GM23338 (cell line): ENCODE measurements around the gene FAM120A.

Experiments
- CREB1 ChIP-seq: fragments of 250-450 bp; sonication (Bioruptor Pico); IDR thresholded peaks from 2 replicates; pipeline ENCODE4 v1.5.0; 2020; ENCODE audit warnings: low read depth, mild to moderate bottlenecking, moderate library complexity
- EZH2 ChIP-seq: fragments of 200-600 bp; sonication (generic); IDR thresholded peaks from one replicate; pipeline ENCODE4 v1.8.0; 2017; ENCODE audit warnings: antibody characterized with exemption, mild to moderate bottlenecking, low read depth; ENCODE audit not compliant: unreplicated experiment
- EZH2phosphoT487 ChIP-seq: fragments of 200-600 bp; sonication (generic); IDR thresholded peaks from one replicate; pipeline ENCODE4 v1.8.1; 2018; ENCODE audit warnings: antibody characterized with exemption; ENCODE audit not compliant: unreplicated experiment
- JUNB ChIP-seq: IDR thresholded peaks from one replicate; pipeline ENCODE4 v1.6.1; 2016; ENCODE audit warnings: antibody characterized with exemption; ENCODE audit not compliant: unreplicated experiment
- POLR2AphosphoS5 ChIP-seq: IDR thresholded peaks from 2 replicates; pipeline ENCODE4 v1.6.1; 2016; ENCODE audit warnings: antibody characterized with exemption, low read depth
- STAT1 ChIP-seq: IDR thresholded peaks from one replicate; pipeline ENCODE4 v1.6.1; 2016; ENCODE audit warnings: antibody characterized with exemption; ENCODE audit not compliant: unreplicated experiment
- TF ChIP-seq, protein P1 (sequence below), 2 experiments: fragments of 200-600 bp in 1 of 2; sonication (generic) in 1 of 2; conservative IDR thresholded peaks; 2 replicates each; pipeline versions ENCODE4 v1.5.1 to v1.6.1; 2016 to 2017; ENCODE audit warnings: antibody characterized with exemption in 2 of 2, low read depth in 2 of 2, mild to moderate bottlenecking in 2 of 2, moderate library complexity in 1 of 2
- TF ChIP-seq, protein P2 (sequence below): IDR thresholded peaks from 2 replicates; pipeline ENCODE4 v1.6.1; 2016; ENCODE audit warnings: antibody characterized with exemption
- TF ChIP-seq, protein P3 (sequence below): IDR thresholded peaks from one replicate; pipeline ENCODE4 v1.6.1; 2018; ENCODE audit warnings: antibody characterized with exemption; ENCODE audit not compliant: unreplicated experiment
- TF ChIP-seq, protein P4 (sequence below): fragments of 250-450 bp; sonication (Bioruptor Pico); IDR thresholded peaks from 2 replicates; pipeline ENCODE4 v1.5.0; 2020; ENCODE audit warnings: mild to moderate bottlenecking, moderate library complexity

DNA sequence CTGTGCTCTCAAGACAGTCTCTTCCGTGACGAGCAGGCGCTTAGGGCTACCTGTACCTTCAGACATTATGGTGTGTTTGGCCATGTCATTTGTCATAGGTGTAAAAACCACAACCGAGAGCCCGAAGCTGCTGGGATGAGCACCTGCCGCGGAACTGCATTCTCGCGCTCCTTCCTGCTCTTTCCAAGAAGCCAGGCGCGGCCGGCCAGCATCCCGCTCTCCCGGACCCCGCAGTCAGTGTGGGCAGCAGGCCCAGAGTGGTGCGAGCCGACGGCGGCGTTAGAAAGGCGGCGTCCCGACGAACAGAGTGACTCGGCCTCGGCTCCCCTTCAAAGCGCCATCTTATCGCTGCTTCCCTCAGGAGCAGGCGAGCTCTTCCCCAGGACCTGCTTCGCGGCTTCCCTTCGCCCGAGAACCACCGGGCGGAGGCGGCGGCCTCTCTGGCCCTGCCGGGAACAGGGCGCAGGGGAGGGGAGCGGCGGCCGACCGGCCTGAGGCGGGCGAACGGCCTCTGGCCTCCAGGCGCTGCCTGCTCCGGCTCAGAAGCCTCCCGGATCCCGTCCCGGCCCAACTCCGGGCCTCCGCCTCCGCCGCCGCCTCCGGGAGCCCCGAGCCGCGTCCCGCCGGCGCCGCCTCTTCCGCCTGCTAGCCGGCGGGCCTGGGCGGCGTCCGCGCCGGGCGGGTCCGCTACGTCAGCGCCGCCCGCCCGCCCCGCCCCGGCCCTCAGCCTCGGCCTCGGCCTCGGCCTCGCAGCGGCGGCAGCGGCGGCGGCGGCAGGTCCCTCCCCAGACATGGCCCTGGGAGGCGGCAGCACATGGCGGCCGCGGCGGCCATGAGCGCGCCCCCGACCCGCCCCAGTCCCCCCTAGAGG, at the start of gene FAM120A:
- TF ChIP-seq, protein P1, sequence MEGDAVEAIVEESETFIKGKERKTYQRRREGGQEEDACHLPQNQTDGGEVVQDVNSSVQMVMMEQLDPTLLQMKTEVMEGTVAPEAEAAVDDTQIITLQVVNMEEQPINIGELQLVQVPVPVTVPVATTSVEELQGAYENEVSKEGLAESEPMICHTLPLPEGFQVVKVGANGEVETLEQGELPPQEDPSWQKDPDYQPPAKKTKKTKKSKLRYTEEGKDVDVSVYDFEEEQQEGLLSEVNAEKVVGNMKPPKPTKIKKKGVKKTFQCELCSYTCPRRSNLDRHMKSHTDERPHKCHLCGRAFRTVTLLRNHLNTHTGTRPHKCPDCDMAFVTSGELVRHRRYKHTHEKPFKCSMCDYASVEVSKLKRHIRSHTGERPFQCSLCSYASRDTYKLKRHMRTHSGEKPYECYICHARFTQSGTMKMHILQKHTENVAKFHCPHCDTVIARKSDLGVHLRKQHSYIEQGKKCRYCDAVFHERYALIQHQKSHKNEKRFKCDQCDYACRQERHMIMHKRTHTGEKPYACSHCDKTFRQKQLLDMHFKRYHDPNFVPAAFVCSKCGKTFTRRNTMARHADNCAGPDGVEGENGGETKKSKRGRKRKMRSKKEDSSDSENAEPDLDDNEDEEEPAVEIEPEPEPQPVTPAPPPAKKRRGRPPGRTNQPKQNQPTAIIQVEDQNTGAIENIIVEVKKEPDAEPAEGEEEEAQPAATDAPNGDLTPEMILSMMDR (conservative IDR thresholded peaks at IDR 0.05; ENCODE audit: low read depth in 2 of 2): no peak
- no peak for TF ChIP-seq EZH2
- TF ChIP-seq JUNB: no peak
- TF ChIP-seq POLR2AphosphoS5: peak; percentile 49
- no peak for TF ChIP-seq EZH2phosphoT487
- TF ChIP-seq, protein P2, sequence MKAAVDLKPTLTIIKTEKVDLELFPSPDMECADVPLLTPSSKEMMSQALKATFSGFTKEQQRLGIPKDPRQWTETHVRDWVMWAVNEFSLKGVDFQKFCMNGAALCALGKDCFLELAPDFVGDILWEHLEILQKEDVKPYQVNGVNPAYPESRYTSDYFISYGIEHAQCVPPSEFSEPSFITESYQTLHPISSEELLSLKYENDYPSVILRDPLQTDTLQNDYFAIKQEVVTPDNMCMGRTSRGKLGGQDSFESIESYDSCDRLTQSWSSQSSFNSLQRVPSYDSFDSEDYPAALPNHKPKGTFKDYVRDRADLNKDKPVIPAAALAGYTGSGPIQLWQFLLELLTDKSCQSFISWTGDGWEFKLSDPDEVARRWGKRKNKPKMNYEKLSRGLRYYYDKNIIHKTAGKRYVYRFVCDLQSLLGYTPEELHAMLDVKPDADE: 0 out of 2 replicates have a peak, but pooled peaks have one; percentile 20
- TF ChIP-seq, protein P3, sequence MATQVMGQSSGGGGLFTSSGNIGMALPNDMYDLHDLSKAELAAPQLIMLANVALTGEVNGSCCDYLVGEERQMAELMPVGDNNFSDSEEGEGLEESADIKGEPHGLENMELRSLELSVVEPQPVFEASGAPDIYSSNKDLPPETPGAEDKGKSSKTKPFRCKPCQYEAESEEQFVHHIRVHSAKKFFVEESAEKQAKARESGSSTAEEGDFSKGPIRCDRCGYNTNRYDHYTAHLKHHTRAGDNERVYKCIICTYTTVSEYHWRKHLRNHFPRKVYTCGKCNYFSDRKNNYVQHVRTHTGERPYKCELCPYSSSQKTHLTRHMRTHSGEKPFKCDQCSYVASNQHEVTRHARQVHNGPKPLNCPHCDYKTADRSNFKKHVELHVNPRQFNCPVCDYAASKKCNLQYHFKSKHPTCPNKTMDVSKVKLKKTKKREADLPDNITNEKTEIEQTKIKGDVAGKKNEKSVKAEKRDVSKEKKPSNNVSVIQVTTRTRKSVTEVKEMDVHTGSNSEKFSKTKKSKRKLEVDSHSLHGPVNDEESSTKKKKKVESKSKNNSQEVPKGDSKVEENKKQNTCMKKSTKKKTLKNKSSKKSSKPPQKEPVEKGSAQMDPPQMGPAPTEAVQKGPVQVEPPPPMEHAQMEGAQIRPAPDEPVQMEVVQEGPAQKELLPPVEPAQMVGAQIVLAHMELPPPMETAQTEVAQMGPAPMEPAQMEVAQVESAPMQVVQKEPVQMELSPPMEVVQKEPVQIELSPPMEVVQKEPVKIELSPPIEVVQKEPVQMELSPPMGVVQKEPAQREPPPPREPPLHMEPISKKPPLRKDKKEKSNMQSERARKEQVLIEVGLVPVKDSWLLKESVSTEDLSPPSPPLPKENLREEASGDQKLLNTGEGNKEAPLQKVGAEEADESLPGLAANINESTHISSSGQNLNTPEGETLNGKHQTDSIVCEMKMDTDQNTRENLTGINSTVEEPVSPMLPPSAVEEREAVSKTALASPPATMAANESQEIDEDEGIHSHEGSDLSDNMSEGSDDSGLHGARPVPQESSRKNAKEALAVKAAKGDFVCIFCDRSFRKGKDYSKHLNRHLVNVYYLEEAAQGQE: no peak
- TF ChIP-seq, protein P4, sequence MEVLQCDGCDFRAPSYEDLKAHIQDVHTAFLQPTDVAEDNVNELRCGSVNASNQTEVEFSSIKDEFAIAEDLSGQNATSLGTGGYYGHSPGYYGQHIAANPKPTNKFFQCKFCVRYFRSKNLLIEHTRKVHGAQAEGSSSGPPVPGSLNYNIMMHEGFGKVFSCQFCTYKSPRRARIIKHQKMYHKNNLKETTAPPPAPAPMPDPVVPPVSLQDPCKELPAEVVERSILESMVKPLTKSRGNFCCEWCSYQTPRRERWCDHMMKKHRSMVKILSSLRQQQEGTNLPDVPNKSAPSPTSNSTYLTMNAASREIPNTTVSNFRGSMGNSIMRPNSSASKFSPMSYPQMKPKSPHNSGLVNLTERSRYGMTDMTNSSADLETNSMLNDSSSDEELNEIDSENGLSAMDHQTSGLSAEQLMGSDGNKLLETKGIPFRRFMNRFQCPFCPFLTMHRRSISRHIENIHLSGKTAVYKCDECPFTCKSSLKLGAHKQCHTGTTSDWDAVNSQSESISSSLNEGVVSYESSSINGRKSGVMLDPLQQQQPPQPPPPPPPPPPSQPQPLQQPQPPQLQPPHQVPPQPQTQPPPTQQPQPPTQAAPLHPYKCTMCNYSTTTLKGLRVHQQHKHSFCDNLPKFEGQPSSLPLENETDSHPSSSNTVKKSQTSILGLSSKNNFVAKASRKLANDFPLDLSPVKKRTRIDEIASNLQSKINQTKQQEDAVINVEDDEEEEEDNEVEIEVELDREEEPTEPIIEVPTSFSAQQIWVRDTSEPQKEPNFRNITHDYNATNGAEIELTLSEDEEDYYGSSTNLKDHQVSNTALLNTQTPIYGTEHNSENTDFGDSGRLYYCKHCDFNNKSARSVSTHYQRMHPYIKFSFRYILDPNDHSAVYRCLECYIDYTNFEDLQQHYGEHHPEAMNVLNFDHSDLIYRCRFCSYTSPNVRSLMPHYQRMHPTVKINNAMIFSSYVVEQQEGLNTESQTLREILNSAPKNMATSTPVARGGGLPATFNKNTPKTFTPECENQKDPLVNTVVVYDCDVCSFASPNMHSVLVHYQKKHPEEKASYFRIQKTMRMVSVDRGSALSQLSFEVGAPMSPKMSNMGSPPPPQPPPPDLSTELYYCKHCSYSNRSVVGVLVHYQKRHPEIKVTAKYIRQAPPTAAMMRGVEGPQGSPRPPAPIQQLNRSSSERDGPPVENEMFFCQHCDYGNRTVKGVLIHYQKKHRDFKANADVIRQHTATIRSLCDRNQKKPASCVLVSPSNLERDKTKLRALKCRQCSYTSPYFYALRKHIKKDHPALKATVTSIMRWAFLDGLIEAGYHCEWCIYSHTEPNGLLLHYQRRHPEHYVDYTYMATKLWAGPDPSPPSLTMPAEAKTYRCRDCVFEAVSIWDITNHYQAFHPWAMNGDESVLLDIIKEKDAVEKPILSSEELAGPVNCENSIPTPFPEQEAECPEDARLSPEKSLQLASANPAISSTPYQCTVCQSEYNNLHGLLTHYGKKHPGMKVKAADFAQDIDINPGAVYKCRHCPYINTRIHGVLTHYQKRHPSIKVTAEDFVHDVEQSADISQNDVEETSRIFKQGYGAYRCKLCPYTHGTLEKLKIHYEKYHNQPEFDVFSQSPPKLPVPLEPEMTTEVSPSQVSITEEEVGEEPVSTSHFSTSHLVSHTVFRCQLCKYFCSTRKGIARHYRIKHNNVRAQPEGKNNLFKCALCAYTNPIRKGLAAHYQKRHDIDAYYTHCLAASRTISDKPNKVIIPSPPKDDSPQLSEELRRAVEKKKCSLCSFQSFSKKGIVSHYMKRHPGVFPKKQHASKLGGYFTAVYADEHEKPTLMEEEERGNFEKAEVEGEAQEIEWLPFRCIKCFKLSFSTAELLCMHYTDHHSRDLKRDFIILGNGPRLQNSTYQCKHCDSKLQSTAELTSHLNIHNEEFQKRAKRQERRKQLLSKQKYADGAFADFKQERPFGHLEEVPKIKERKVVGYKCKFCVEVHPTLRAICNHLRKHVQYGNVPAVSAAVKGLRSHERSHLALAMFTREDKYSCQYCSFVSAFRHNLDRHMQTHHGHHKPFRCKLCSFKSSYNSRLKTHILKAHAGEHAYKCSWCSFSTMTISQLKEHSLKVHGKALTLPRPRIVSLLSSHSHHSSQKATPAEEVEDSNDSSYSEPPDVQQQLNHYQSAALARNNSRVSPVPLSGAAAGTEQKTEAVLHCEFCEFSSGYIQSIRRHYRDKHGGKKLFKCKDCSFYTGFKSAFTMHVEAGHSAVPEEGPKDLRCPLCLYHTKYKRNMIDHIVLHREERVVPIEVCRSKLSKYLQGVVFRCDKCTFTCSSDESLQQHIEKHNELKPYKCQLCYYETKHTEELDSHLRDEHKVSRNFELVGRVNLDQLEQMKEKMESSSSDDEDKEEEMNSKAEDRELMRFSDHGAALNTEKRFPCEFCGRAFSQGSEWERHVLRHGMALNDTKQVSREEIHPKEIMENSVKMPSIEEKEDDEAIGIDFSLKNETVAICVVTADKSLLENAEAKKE (CRISPR knock-in tag): no peak
- no peak for TF ChIP-seq CREB1 (CRISPR knock-in tag)
- no peak for TF ChIP-seq STAT1
